ENCODE results near the gene ATP2C2. TPM values are rescaled to one million over a fixed set of nuclear protein-coding genes. Genes with fewer than 3 reads are reported as not detected.

Gene ATP2C2
- total and polyA plus RNA-seq, 2 experiments from 2014 or later: 0.53 TPM; not detected in 1

DNA sequence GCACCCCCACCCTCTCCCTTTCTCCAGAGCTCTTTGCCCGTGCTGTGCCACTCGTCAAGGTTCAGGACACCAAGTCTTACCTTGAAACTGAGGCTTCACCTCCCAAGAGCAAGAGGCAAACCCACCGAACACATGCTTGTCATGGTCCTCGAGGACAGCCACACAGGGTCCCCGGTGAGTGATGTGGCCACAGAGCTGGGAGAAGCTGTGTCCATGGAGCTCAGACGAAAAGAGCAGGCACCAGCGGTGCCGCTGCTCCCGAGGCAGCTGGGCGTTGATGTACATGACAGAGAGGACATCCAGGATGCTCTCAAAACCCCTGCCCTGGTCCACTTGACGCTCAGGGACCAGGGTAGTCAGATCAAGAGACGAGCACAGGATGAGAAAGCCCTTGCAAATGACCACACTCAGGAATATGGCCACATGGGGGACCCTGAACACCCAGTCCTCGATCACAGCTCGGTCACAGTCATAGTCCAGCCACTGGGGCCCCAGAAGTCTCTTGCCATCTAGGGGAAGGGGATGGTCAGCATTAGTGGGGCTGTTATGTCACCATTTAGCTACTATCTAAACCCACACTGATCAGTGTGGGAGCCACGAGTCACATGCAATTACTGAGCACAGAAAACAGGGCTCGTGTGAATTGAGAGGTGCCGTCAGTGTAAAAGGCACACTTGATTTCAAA lies 118.4 kb downstream of the ATP2C2 start:
- H3K27me3 ChIP-seq: no peaks in the 10 kb centered on the region
- DNase-seq (ENCODE audit: low read depth in 1 of 2, low spot score in 1 of 2): no peak
- TF ChIP-seq, protein P1, sequence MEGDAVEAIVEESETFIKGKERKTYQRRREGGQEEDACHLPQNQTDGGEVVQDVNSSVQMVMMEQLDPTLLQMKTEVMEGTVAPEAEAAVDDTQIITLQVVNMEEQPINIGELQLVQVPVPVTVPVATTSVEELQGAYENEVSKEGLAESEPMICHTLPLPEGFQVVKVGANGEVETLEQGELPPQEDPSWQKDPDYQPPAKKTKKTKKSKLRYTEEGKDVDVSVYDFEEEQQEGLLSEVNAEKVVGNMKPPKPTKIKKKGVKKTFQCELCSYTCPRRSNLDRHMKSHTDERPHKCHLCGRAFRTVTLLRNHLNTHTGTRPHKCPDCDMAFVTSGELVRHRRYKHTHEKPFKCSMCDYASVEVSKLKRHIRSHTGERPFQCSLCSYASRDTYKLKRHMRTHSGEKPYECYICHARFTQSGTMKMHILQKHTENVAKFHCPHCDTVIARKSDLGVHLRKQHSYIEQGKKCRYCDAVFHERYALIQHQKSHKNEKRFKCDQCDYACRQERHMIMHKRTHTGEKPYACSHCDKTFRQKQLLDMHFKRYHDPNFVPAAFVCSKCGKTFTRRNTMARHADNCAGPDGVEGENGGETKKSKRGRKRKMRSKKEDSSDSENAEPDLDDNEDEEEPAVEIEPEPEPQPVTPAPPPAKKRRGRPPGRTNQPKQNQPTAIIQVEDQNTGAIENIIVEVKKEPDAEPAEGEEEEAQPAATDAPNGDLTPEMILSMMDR (IDR thresholded peaks at IDR 0.05; ENCODE audit: low read depth, low read length): no peak

DNA sequence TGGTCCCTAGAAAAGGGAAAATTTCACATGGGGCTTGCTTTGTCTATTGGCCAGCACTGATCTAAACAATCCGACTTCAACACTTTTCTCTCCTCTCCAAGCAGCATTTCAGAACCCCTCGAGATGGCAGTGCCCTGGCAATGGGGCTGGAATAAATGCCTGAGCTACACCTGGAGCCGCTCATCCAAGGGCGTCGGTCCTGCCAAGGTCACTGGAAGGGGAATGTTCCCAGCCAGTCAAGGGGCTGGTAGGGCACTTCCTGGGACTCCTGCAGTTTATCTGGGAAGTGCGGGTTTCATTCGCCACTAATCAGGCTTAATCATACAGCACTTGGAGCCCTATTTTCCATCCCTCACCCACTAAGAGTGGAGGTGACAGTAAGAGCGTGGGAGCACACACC lies 119.0 kb downstream of the ATP2C2 start:
- H3K4me3 ChIP-seq: no peak overlapping the region
- H3K36me3 ChIP-seq: peaks cover 7% of the 10 kb centered on the region
- no peak overlapping the region for H3K27ac ChIP-seq
- no peaks in the 10 kb centered on the region for H3K27me3 ChIP-seq
- no peaks in the 10 kb centered on the region for H3K4me1 ChIP-seq (ENCODE audit: low read depth)
- no peaks in the 10 kb centered on the region for H3K9me3 ChIP-seq (ENCODE audit: low read depth)
- no peak for DNase-seq (ENCODE audit: low read depth in 1 of 2, low spot score in 1 of 2)
- TF ChIP-seq, protein P1 (IDR thresholded peaks at IDR 0.05; ENCODE audit: low read depth, low read length): no peak

More for the DNA sequence above, 118.4 kb downstream of the ATP2C2 start:
- Histone ChIP-seq H3K4me3 (no peak overlapping the region), H3K27ac (no peak overlapping the region), H3K9me3 (ENCODE audit: low read depth) (no peaks in the 10 kb centered on the region), H3K4me1 (ENCODE audit: low read depth) (no peaks in the 10 kb centered on the region), H3K36me3 (peaks cover 7% of the 10 kb centered on the region)

DNA sequence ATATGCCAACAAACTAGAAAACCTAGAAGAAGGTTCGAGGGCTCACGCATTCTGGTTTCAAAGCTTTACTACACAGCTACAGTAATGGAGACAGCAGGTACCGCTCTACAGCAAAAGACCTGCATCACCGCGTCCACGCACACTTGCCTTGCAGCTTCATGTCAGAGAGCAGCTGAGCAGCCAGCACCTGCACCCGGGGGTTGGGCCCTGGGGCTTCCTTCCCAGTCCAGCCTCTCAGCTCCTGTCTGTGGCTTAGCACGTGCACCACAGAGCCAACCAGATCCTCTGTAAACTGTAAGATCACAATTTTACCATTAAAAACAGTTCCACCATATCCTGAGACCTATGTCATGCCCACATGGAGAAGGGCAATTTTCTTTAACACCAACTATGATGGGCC lies 120.8 kb downstream of the ATP2C2 start:
- no peak overlapping the region for H3K27ac ChIP-seq
- H3K9me3 ChIP-seq (ENCODE audit: low read depth): no peaks in the 10 kb centered on the region
- peaks cover 19% of the 10 kb centered on the region for H3K36me3 ChIP-seq
- TF ChIP-seq, protein P1 (IDR thresholded peaks at IDR 0.05; ENCODE audit: low read depth, low read length): no peak
- H3K4me1 ChIP-seq (ENCODE audit: low read depth): no peaks in the 10 kb centered on the region
- no peak for DNase-seq (ENCODE audit: low read depth in 1 of 2, low spot score in 1 of 2)
- H3K4me3 ChIP-seq: no peak overlapping the region
- H3K27me3 ChIP-seq: no peaks in the 10 kb centered on the region

DNA sequence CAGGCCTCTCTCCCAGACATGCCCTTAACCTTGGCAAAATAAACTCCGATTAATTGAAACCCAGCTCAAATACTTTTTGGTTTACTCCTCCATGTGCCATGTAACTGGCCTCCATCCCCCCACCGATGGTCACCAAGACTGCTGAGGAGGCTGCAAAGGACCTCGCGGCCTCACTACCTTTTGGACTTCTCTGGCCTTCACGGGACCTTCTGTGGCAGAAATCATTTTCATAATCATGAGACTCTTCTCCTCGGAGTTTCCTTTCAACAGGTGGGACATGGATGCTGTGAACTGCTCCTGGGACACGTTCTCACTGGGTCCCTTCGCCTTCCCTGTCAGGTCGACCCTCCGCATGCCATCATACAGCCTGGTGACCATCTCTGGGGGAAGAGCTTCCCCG lies 127.2 kb downstream of the ATP2C2 start:
- DNase-seq (ENCODE audit: low read depth in 1 of 2, low spot score in 1 of 2): no peak
- Histone ChIP-seq H3K36me3 (peaks cover 36% of the 10 kb centered on the region), H3K27ac (no peak overlapping the region), H3K4me1 (ENCODE audit: low read depth) (no peaks in the 10 kb centered on the region), H3K4me3 (no peak overlapping the region), H3K9me3 (ENCODE audit: low read depth) (no peaks in the 10 kb centered on the region), H3K27me3 (no peaks in the 10 kb centered on the region)
- TF ChIP-seq, protein P1 (IDR thresholded peaks at IDR 0.05; ENCODE audit: low read depth, low read length): no peak

DNA sequence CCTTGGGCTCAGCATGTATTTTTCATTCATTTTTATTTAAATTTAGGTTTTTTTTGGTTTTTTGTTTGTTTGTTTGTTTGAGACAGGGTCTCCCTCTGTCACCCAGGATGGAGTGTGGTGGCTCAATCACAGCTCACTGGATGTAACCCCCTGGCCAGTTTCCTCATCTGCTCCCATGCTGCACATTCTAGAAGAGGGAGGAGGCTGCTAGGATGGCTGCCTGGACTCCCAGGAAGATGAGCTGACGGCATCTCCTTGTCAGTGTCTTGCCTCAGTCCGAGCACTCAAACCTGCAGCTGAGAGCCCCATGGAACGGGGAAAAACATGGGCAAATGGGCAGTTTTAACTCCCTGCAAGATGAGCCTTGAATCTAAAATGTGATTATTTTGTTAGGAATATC lies 128.7 kb downstream of the ATP2C2 start:
- DNase-seq (ENCODE audit: low read depth in 1 of 2, low spot score in 1 of 2): no peak
- H3K36me3 ChIP-seq: peaks cover 36% of the 10 kb centered on the region
- no peak overlapping the region for H3K4me3 ChIP-seq
- H3K9me3 ChIP-seq (ENCODE audit: low read depth): no peaks in the 10 kb centered on the region
- H3K4me1 ChIP-seq (ENCODE audit: low read depth): no peaks in the 10 kb centered on the region
- no peaks in the 10 kb centered on the region for H3K27me3 ChIP-seq
- H3K27ac ChIP-seq: no peak overlapping the region
- TF ChIP-seq, protein P1 (IDR thresholded peaks at IDR 0.05; ENCODE audit: low read depth, low read length): no peak
